H9 (cell line): ENCODE data around the gene ERFE. TPM values are rescaled to one million over a fixed set of nuclear protein-coding genes. Genes with fewer than 3 reads are reported as not detected.

Experiments
- DNase-seq: peaks from one replicate; pipeline ENCODE4 v3.0.0-alpha.2; 2017
- H2AFZ ChIP-seq: one replicate; pipeline ENCODE4 v1.6.1; 2013; ENCODE audit warnings: mild to moderate bottlenecking, low read length, control low read depth, moderate library complexity
- H2AK5ac ChIP-seq: 2 replicates; pipeline ENCODE4 v1.6.1; 2013; ENCODE audit warnings: low read length, control low read depth, mixed read lengths; ENCODE audit not compliant: insufficient read length
- H2BK120ac ChIP-seq: one replicate; pipeline ENCODE4 v1.6.1; 2013; ENCODE audit warnings: low read depth, mild to moderate bottlenecking, low read length, control low read depth, inconsistent platforms; ENCODE audit not compliant: poor library complexity, severe bottlenecking
- H2BK12ac ChIP-seq: 2 replicates; pipeline ENCODE4 v1.6.1; 2013; ENCODE audit warnings: low read length, control low read depth, mixed read lengths, low read depth; ENCODE audit not compliant: insufficient read length
- H2BK15ac ChIP-seq: 2 replicates; pipeline ENCODE4 v1.6.1; 2013; ENCODE audit warnings: low read depth, low read length, control low read depth
- H2BK20ac ChIP-seq: one replicate; pipeline ENCODE4 v1.6.1; 2013; ENCODE audit warnings: low read depth, mild to moderate bottlenecking, low read length, control low read depth, inconsistent platforms; ENCODE audit not compliant: poor library complexity, severe bottlenecking
- H2BK5ac ChIP-seq: 2 replicates; pipeline ENCODE4 v1.6.1; 2013; ENCODE audit warnings: low read length, control low read depth, mixed read lengths; ENCODE audit not compliant: insufficient read length
- H3K14ac ChIP-seq: 2 replicates; pipeline ENCODE4 v1.6.1; 2013; ENCODE audit warnings: low read length, control low read depth; ENCODE audit not compliant: insufficient read depth
- H3K18ac ChIP-seq: 2 replicates; pipeline ENCODE4 v1.6.1; 2013; ENCODE audit warnings: low read depth, mild to moderate bottlenecking, mixed read lengths, low read length, control low read depth; ENCODE audit not compliant: insufficient read length
- H3K23ac ChIP-seq: 2 replicates; pipeline ENCODE4 v1.6.1; 2013; ENCODE audit warnings: low read length, control low read depth, mixed read lengths, low read depth; ENCODE audit not compliant: insufficient read length
- H3K23me2 ChIP-seq: 2 replicates; pipeline ENCODE4 v1.6.1; 2013; ENCODE audit warnings: low read depth, mild to moderate bottlenecking, mixed read lengths, low read length, control low read depth; ENCODE audit not compliant: insufficient read length, poor library complexity, severe bottlenecking
- H3K27ac ChIP-seq: 2 replicates; pipeline ENCODE4 v1.5.1; 2013; ENCODE audit warnings: low read length, control low read depth, mixed read lengths, low read depth; ENCODE audit not compliant: insufficient read length
- H3K27me3 ChIP-seq: 2 replicates; pipeline ENCODE4 v1.6.1; 2013; ENCODE audit warnings: low read length, control low read depth, inconsistent platforms; ENCODE audit not compliant: insufficient read depth
- H3K4ac ChIP-seq: 2 replicates; pipeline ENCODE4 v1.6.1; 2013; ENCODE audit warnings: low read depth, mild to moderate bottlenecking, control low read depth, inconsistent platforms, low read length, moderate library complexity
- H3K4me1 ChIP-seq: 2 replicates; pipeline ENCODE4 v1.6.1; 2013; ENCODE audit warnings: low read length, control low read depth, inconsistent platforms; ENCODE audit not compliant: insufficient read depth
- H3K4me2 ChIP-seq: 2 replicates; pipeline ENCODE4 v1.6.1; 2013; ENCODE audit warnings: low read length, control low read depth, mixed read lengths; ENCODE audit not compliant: insufficient read length, insufficient read depth
- H3K56ac ChIP-seq: 2 replicates; pipeline ENCODE4 v1.6.1; 2013; ENCODE audit warnings: low read depth, mild to moderate bottlenecking, mixed read lengths, low read length, control low read depth; ENCODE audit not compliant: insufficient read length
- H3K79me1 ChIP-seq: 2 replicates; pipeline ENCODE4 v1.6.1; 2013; ENCODE audit warnings: low read depth, mild to moderate bottlenecking, moderate library complexity, low read length, control low read depth, inconsistent platforms; ENCODE audit not compliant: insufficient read depth, poor library complexity, severe bottlenecking
- H3K79me2 ChIP-seq: 2 replicates; pipeline ENCODE4 v1.6.1; 2013; ENCODE audit warnings: low read length, control low read depth, inconsistent platforms; ENCODE audit not compliant: insufficient read depth
- H3K9ac ChIP-seq: 2 replicates; pipeline ENCODE4 v1.6.1; 2013; ENCODE audit warnings: low read length, control low read depth, mixed read lengths; ENCODE audit not compliant: insufficient read length; ENCODE audit errors: extremely low read depth
- H3K9me3 ChIP-seq: one replicate; pipeline ENCODE4 v1.6.1; 2013; ENCODE audit warnings: low read depth, low read length, inconsistent platforms; ENCODE audit not compliant: control insufficient read depth
- H3T11ph ChIP-seq: one replicate; pipeline ENCODE4 v1.6.1; 2013; ENCODE audit warnings: mild to moderate bottlenecking, low read length, control low read depth, inconsistent platforms
- H4K20me1 ChIP-seq: one replicate; pipeline ENCODE4 v1.6.1; 2013; ENCODE audit not compliant: control insufficient read depth, insufficient read length, insufficient read depth
- H4K5ac ChIP-seq: 2 replicates; pipeline ENCODE4 v1.6.1; 2013; ENCODE audit warnings: low read depth, mild to moderate bottlenecking, mixed read lengths, low read length, control low read depth; ENCODE audit not compliant: insufficient read length
- H4K8ac ChIP-seq: replicated peaks from 2 replicates; pipeline ENCODE4 v1.6.1; 2013; ENCODE audit warnings: low read length, control low read depth, mixed read lengths, low read depth; ENCODE audit not compliant: insufficient read length
- H4K91ac ChIP-seq: 2 replicates; pipeline ENCODE4 v1.6.1; 2013; ENCODE audit warnings: low read depth, mild to moderate bottlenecking, moderate library complexity, mixed read lengths, low read length, control low read depth; ENCODE audit not compliant: insufficient read length
- H3K27ac Mint-ChIP-seq, 3 experiments: 2 replicates in 2 of 3; 3 replicates in 1 of 3; pipeline ENCODE4 v1.8.0; 2020 to 2021; ENCODE audit warnings: mixed read lengths in 3 of 3, mild to moderate bottlenecking in 1 of 3, moderate library complexity in 1 of 3
- H3K27me3 Mint-ChIP-seq: 2 replicates; pipeline ENCODE4 v1.8.0; 2021; ENCODE audit warnings: low read depth, mild to moderate bottlenecking, moderate library complexity, mixed read lengths
- H3K36me3 Mint-ChIP-seq, 3 experiments: 2 replicates in 2 of 3; 3 replicates in 1 of 3; pipeline ENCODE4 v1.8.0; 2020 to 2021; ENCODE audit warnings: low read depth in 3 of 3, mixed read lengths in 3 of 3; ENCODE audit not compliant: insufficient read depth in 1 of 3
- H3K4me1 Mint-ChIP-seq, 2 experiments: 2 replicates each; pipeline ENCODE4 v1.8.0; 2020; ENCODE audit warnings: mixed read lengths in 2 of 2
- H3K4me3 Mint-ChIP-seq, 2 experiments: 2 replicates in 1 of 2; 3 replicates in 1 of 2; pipeline ENCODE4 v1.8.0; 2020 to 2021; ENCODE audit warnings: mild to moderate bottlenecking in 2 of 2, mixed read lengths in 2 of 2, moderate library complexity in 1 of 2
- H3K9me3 Mint-ChIP-seq, 2 experiments: 2 replicates in 1 of 2; 3 replicates in 1 of 2; pipeline ENCODE4 v1.8.0; 2020; ENCODE audit warnings: mild to moderate bottlenecking in 2 of 2, mixed read lengths in 2 of 2, moderate library complexity in 1 of 2
- WGBS: extraction: QIAGEN DNeasy Blood & Tissue Kit; methylation state at CpG from one replicate; pipeline ENCODE4 v1.1.7; 2013; ENCODE audit warnings: missing lambda C conversion rate, low lambda C conversion rate, mixed read lengths; ENCODE audit not compliant: insufficient read length; ENCODE audit errors: extremely low coverage; 5-methylcytosine and 5-hydroxymethylcytosine counted together
- total RNA-seq: library from RNA; stranded (reverse); gene quantifications from 2 replicates; pipeline ENCODE4 v1.2.1, GENCODE V29; 2021
- TF ChIP-seq, protein P1 (sequence below): fragments of 200-600 bp; sonication (generic); conservative IDR thresholded peaks from 3 replicates; pipeline ENCODE4 v1.8.0; 2021; ENCODE audit warnings: antibody characterized with exemption, mild to moderate bottlenecking

Gene ERFE
- total RNA-seq, 1 experiment from 2014 or later: 2.1 TPM

- Histone ChIP-seq H3K23me2 (no peaks in the 10 kb centered on the region), H4K20me1 (no peaks in the 10 kb centered on the region), H2AFZ (no peak overlapping the region), H3K4me1 (no peaks in the 10 kb centered on the region), H3K79me2 (no peaks in the 10 kb centered on the region), H3K9ac (no peak overlapping the region), H3K9me3 (no peaks in the 10 kb centered on the region), H3K27me3 (peaks cover 15% of the 10 kb centered on the region; the same call in 1 of the 2 replicates), H3K79me1 (no peaks in the 10 kb centered on the region), H2BK15ac (no peak overlapping the region), H2BK20ac (no peak overlapping the region), H2AK5ac (no peak overlapping the region), H3K4me2 (no peak overlapping the region), H3K14ac (no peak overlapping the region), H3T11ph (no peak overlapping the region), H3K18ac (no peak overlapping the region), H3K27ac (no peak overlapping the region), H2BK120ac (no peak overlapping the region), H3K23ac (no peak overlapping the region), H3K56ac (no peak overlapping the region), H4K8ac (no peak overlapping the region), H3K4ac (no peak overlapping the region), H2BK12ac (no peak overlapping the region), H4K91ac (no peak overlapping the region), H4K5ac (no peak overlapping the region), H2BK5ac (no peak overlapping the region)
- Mint-ChIP-seq H3K27ac (no peak overlapping the region; a peak in 1 of 7 replicates), H3K4me3 (no peak overlapping the region), H3K9me3 (peaks cover 0 to 4% of the 10 kb centered on the region in 2 experiments; a peak in 1 of 5 replicates), H3K27me3 (peaks cover 38% of the 10 kb centered on the region), H3K36me3 (peaks cover 8 to 24% (median 15%) of the 10 kb centered on the region in 3 experiments), H3K4me1 (0 out of 4 replicates have a peak, but pooled peaks cover 0 to 2% of the 10 kb centered on the region in 2 experiments)
- no peak for DNase-seq
- no CpG with 5 or more reads among the region's 24 CpGs for WGBS
- TF ChIP-seq, protein P1, sequence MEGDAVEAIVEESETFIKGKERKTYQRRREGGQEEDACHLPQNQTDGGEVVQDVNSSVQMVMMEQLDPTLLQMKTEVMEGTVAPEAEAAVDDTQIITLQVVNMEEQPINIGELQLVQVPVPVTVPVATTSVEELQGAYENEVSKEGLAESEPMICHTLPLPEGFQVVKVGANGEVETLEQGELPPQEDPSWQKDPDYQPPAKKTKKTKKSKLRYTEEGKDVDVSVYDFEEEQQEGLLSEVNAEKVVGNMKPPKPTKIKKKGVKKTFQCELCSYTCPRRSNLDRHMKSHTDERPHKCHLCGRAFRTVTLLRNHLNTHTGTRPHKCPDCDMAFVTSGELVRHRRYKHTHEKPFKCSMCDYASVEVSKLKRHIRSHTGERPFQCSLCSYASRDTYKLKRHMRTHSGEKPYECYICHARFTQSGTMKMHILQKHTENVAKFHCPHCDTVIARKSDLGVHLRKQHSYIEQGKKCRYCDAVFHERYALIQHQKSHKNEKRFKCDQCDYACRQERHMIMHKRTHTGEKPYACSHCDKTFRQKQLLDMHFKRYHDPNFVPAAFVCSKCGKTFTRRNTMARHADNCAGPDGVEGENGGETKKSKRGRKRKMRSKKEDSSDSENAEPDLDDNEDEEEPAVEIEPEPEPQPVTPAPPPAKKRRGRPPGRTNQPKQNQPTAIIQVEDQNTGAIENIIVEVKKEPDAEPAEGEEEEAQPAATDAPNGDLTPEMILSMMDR: no peak
These were observed 7.9 kb downstream of the ERFE start for GRCh38 chr2:238166391-238167343.
